Stomach (tissue), 9 donors: Measurements from ENCODE around the gene IQCE. TPM values are rescaled to one million over a fixed set of nuclear protein-coding genes. Genes with fewer than 3 reads are reported as not detected.

Source experiments
- DNase-seq, 2 donors: peaks; one replicate each; pipeline versions ENCODE4 v3.0.0 to v3.0.0-alpha.2; 2013 to 2019
- H3K27ac ChIP-seq, 5 donors: fragments of 200-600 bp in 4 of 5; sonication (generic) in 4 of 5; one replicate each; pipeline ENCODE4 v1.5.1; 2013 to 2019; ENCODE audit warnings: mild to moderate bottlenecking in 1 of 5, moderate library complexity in 1 of 5
- H3K27me3 ChIP-seq, 3 donors: fragments of 200-600 bp; sonication (generic); one replicate each; pipeline ENCODE4 v1.5.1; 2017 to 2019; ENCODE audit warnings: mixed run types in 1 of 3
- H3K36me3 ChIP-seq, 4 donors: fragments of 200-600 bp; sonication (generic); 1 replicate in 3 of 4; 2 replicates in 1 of 4; pipeline ENCODE4 v1.5.1; 2016 to 2019
- H3K4me1 ChIP-seq, 4 donors: fragments of 200-600 bp; sonication (generic); one replicate each; pipeline ENCODE4 v1.5.1; 2016 to 2019
- H3K4me3 ChIP-seq, 4 donors: fragments of 200-600 bp; sonication (generic) in 3 of 4; one replicate each; pipeline ENCODE4 v1.5.1; 2016 to 2019; ENCODE audit warnings: mild to moderate bottlenecking in 1 of 4
- H3K9me3 ChIP-seq, 4 donors: fragments of 200-600 bp; sonication (generic); one replicate each; pipeline ENCODE4 v1.5.1; 2016 to 2019
- EP300 ChIP-seq: sonication (generic); formaldehyde crosslinking; IDR thresholded peaks from one replicate; pipeline ENCODE4 v1.6.1; 2017; ENCODE audit warnings: antibody characterized with exemption
- POLR2A ChIP-seq, 4 donors: fragments of 450-650 bp; IDR thresholded peaks; one replicate each; pipeline ENCODE4 v1.6.1; 2016; ENCODE audit warnings: antibody characterized with exemption in 4 of 4, control low read depth in 2 of 4, mild to moderate bottlenecking in 1 of 4, moderate library complexity in 1 of 4
- POLR2AphosphoS5 ChIP-seq, 3 donors: sonication (generic); formaldehyde crosslinking; IDR thresholded peaks; one replicate each; pipeline ENCODE4 v1.6.1; 2016; ENCODE audit warnings: antibody characterized with exemption in 3 of 3
- WGBS, 5 donors: extraction: QIAGEN DNeasy Blood & Tissue Kit in 3 of 5; methylation state at CpG; one replicate each; pipeline versions ENCODE4 v1.1.5 to v1.1.7; 2013 to 2018; 5-methylcytosine and 5-hydroxymethylcytosine counted together
- intact Hi-C: fragments of 100-400 bp; cut with DNase I; formaldehyde crosslinking; loops from one replicate; pipeline ENCODE4 v1.15.1; 2023; ENCODE audit warnings: low total_unique reads
- polyA plus RNA-seq, 3 donors: library from polyadenylated mRNA; stranded (reverse); fragments of 200-250 nt; gene quantifications; one replicate each; pipeline ENCODE4 v1.2.3, GENCODE V29; 2013
- total RNA-seq, 5 donors: library from RNA; depleted of rRNA; stranded (reverse); fragments of >200 nt; gene quantifications; one replicate each; pipeline versions ENCODE4 v1.1.0 to v1.2.3, GENCODE V29; 2014 to 2016
- TF ChIP-seq, protein P1 (sequence below), 7 experiments: fragments of 450-650 bp in 4 of 7; fragments of 200-600 bp in 3 of 7; sonication (generic) in 3 of 7; IDR thresholded peaks; one replicate each; pipeline ENCODE4 v1.5.1; 2016 to 2019; ENCODE audit warnings: antibody characterized with exemption in 7 of 7, control low read depth in 2 of 7, mild to moderate bottlenecking in 1 of 7
- donor health status: healthy with polysubstance abuse.
- donor health status: Bipolar disorder and iron deficiency.
- donor health status: healthy.

Gene IQCE
- total and polyA plus RNA-seq, 8 donors: 1.8 to 248 (median 10.9) TPM

DNA sequence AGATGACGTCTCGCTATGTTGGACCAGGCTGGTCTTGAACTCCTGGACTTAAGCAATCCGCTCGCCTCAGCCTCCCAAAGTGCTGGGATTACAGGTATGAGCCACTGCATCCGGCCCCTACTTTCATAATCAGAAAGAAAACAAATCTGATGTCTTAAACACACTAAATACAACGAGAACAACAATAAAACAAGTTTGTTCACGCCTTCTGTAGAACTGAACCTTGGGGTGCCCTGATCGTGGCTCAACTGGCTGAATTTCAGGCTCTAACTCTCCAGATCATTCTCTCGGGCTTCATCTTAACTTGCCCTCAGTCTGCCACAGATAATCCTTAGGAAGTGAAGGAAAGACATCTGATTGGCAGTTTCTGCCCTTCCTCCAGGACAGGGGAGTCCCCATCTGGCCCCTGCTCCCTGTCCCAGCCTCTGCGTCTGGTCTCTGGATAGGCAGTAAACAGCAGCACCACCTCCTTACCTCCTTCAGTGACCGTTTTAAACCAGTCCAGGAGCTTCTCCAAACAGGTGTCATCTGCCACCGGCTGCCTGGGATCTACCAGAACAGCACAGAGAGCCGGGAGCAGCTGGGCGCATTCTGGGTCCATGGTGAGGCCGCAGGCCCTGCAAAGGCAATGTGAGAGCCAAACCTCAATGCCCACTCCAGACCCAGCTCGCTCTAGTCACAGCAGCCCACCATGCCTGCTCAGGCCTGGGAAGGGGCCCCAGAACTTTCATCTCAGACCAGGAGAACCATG, 4.8 kb upstream of the IQCE start:
- no peak for TF ChIP-seq EP300
- TF ChIP-seq POLR2AphosphoS5 (IDR thresholded peaks at IDR 0.05): no peak
- TF ChIP-seq, protein P1, sequence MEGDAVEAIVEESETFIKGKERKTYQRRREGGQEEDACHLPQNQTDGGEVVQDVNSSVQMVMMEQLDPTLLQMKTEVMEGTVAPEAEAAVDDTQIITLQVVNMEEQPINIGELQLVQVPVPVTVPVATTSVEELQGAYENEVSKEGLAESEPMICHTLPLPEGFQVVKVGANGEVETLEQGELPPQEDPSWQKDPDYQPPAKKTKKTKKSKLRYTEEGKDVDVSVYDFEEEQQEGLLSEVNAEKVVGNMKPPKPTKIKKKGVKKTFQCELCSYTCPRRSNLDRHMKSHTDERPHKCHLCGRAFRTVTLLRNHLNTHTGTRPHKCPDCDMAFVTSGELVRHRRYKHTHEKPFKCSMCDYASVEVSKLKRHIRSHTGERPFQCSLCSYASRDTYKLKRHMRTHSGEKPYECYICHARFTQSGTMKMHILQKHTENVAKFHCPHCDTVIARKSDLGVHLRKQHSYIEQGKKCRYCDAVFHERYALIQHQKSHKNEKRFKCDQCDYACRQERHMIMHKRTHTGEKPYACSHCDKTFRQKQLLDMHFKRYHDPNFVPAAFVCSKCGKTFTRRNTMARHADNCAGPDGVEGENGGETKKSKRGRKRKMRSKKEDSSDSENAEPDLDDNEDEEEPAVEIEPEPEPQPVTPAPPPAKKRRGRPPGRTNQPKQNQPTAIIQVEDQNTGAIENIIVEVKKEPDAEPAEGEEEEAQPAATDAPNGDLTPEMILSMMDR (IDR thresholded peaks at IDR 0.05): no peak
- TF ChIP-seq POLR2A (IDR thresholded peaks at IDR 0.05): no peak
- Histone ChIP-seq H3K27ac (peak overlapping the region in 3 of 5 donors; percentile 95 to 99 (median 99)), H3K27me3 (no peaks in the 10 kb centered on the region), H3K4me3 (peak overlapping the region; percentile 68 to 88 (median 82)), H3K9me3 (no peaks in the 10 kb centered on the region), H3K4me1 (peaks cover 27 to 59% (median 44%) of the 10 kb centered on the region in 4 donors), H3K36me3 (peaks cover 0 to 27% (median 23%) of the 10 kb centered on the region in 4 donors)
- 61 to 65% (median 64%) methylated on average over 14 to 16 of the region's 16 CpGs for WGBS, 5 donors
- DNase-seq: no peak
- intact Hi-C loops: no loop called here

DNA sequence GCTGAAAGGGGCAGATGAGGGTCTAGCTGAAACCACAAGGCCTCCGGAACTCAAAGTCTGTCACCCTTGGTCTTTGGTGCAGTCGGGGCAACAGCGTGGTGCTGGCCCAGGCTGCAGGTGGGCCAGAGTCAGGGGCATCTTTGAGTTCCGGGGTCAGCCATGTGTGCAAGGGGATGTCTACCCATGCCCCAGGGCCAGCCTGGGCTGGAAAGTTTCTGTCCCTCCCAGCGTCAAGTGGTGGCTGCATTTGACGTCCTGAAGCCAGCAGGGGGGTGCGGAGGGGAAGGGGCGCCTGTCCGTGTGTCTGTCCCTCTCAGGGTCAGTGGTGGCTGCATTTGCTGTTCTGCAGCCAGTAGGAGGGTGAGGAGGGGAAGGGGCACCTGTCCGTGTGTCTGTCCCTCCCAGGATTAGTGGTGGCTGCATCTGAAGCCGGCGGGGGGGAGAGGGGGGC, 4.1 kb upstream of the IQCE start:
- TF ChIP-seq POLR2AphosphoS5 (IDR thresholded peaks at IDR 0.05) (no peak), POLR2A (IDR thresholded peaks at IDR 0.05) (no peak), EP300 (no peak)
- TF ChIP-seq, protein P1 (IDR thresholded peaks at IDR 0.05): no peak

DNA sequence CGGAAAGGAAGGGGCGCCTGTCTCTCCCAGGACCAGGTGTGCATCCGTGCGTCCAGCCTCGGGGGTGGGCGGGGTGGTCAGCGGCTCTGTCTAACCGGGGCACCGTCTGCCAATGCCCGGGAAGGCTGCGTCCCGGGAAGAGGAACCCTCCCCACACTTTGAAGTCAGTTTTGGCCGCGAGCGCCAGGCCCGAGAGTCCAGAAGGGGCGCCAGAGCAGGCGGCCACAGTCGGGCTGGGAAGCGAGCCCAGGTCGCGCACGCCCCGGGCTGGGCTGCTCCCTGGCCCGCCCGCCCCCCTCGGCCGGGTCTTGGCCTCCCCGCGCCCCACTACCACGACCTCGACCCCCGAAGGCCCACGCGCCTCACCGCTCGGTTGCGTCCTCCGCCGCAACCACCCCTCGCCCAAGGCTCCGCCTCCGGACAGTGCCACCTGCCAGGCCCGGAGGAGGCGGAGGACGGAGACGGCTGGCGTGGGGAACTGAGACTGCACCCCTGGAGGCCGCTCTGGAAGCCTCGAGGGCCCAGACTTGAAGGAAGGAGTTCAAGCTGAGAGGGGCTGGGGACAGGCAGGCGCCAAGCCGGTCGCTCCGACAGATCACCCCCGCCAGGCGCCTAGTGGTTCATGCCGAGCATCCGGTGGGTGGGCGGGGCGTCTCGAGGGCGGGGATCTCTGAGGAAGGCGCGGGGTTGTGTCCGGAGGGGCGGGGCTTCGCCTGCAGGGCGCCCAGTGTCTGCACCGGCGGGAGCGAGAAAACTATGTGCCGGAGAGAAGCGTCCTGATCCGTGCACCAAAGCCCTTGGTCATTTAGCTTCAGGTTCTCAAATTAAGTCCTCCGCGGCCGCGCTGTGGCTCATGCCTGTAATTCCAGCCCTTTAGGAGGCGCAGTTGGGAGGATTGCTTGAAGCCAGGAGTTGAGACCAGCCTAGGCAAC, 3.4 kb upstream of the IQCE start, which contains the start of gene BRAT1:
TSS of gene BRAT1 (minus strand) at position 404 of the 932 bp plus-strand sequence. CDS start 1,093 bp downstream, outside the sequence.
- Histone ChIP-seq H3K4me1 (peaks cover 34 to 69% (median 56%) of the 10 kb centered on the region in 4 donors), H3K27ac (peak within 1 kb of the TSS; percentile 95 to 99 (median 99)), H3K27me3 (no peaks in the 10 kb centered on the region), H3K9me3 (no peaks in the 10 kb centered on the region), H3K4me3 (peak within 1 kb of the TSS; percentile 68 to 88 (median 82)), H3K36me3 (peaks cover 0 to 16% (median 11%) of the 10 kb centered on the region in 4 donors)
- intact Hi-C loops: no loop called here
- WGBS, 5 donors: 0 to 4% (median 1%) methylated on average over 16 to 79 of the region's 79 CpGs
- TF ChIP-seq POLR2A (IDR thresholded peaks at IDR 0.05) (peak in 1 of 4 donors; percentile 39), POLR2AphosphoS5 (IDR thresholded peaks at IDR 0.05) (peak; percentile 35 to 90 (median 89)), EP300 (no peak)
- TF ChIP-seq, protein P1 (IDR thresholded peaks at IDR 0.05): peak in 4 of 7 experiments; percentile 6 to 48 (median 16)
- DNase-seq: peak; percentile 97 to 99

More for the DNA sequence above, 4.1 kb upstream of the IQCE start:
- peak in 1 of 2 donors; percentile 32 for DNase-seq
- intact Hi-C loops: no loop called here
- H3K36me3 ChIP-seq: peaks cover 0 to 21% (median 16%) of the 10 kb centered on the region in 4 donors
- peak overlapping the region; percentile 68 to 88 (median 82) for H3K4me3 ChIP-seq
- 2 to 6% (median 4%) methylated on average over 10 to 12 of the region's 12 CpGs for WGBS, 5 donors
- no peaks in the 10 kb centered on the region for H3K27me3 ChIP-seq
- H3K4me1 ChIP-seq: peaks cover 27 to 62% (median 49%) of the 10 kb centered on the region in 4 donors
- peak overlapping the region; percentile 95 to 99 (median 99) for H3K27ac ChIP-seq
- H3K9me3 ChIP-seq: no peaks in the 10 kb centered on the region
